Left ventricle myocardium inferior (tissue), 1 donor: ENCODE measurements around the gene C1orf21. TPM values are rescaled to one million over a fixed set of nuclear protein-coding genes. Genes with fewer than 3 reads are reported as not detected.

Experiments used
- DNase-seq: peaks from one replicate; pipeline ENCODE4 v3.0.0-alpha.2; 2020
- H3K27ac ChIP-seq: fragments of 200-600 bp; replicated peaks from 2 replicates; pipeline ENCODE4 v1.8.0; 2021
- H3K27me3 ChIP-seq: fragments of 200-600 bp; 2 replicates; pipeline ENCODE4 v1.8.0; 2021; ENCODE audit warnings: low read depth
- H3K36me3 ChIP-seq: fragments of 200-600 bp; 2 replicates; pipeline ENCODE4 v1.8.0; 2021
- H3K4me1 ChIP-seq: fragments of 200-600 bp; 2 replicates; pipeline ENCODE4 v1.8.0; 2021
- H3K4me3 ChIP-seq: fragments of 200-600 bp; 2 replicates; pipeline ENCODE4 v1.8.0; 2021; ENCODE audit warnings: mild to moderate bottlenecking, moderate library complexity
- H3K9me3 ChIP-seq: fragments of 200-600 bp; replicated peaks from 2 replicates; pipeline ENCODE4 v1.8.0; 2021
- intact Hi-C: fragments of 100-400 bp; cut with micrococcal nuclease; formaldehyde crosslinking; loops from one replicate; pipeline ENCODE4 v1.11.0; 2022
- total RNA-seq: library from RNA; stranded (reverse); fragmentation: NEBNext Ultra II Directional; extraction: Animal tissue kit (Norgen Biotek cat#: 25700); gene quantifications from one replicate; pipeline ENCODE4 v1.2.1, GENCODE V29; 2021
- TF ChIP-seq, protein P1 (sequence below): fragments of 200-600 bp; IDR thresholded peaks from 2 replicates; pipeline ENCODE4 v1.8.0; 2021; ENCODE audit warnings: antibody characterized with exemption, mild to moderate bottlenecking, borderline replicate concordance
- donor health status: DM: no; HTN: yes; CAD: no; lungs with severe emphysema.

C1orf21 gene
- total RNA-seq, 1 donor from 2014 or later = 79.9 TPM

DNA sequence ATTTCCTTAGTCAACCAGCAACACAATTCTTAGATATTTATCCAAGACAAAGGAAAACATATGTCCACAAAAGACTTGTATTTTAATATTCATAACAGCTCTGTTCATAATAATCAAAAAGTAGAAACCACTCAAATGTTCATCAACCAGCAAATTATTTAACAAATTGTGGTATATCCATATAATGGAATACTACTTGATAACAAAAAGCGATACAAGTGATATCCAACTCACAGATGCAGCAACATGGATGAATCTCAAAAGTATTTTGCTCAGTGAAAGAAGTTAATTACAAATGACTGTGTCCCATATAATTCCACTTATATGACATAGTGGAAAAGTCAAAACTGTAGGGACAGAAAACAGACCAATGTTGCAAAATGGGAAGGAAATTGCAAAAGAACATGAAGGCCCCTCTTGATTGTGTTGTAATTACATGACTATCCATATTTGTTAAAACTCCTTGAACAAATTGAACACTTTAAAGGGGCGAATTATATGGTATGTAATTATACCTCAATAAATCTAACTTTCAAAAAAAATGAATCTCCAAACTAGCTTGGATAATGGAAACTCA lies 250.9 kb downstream of the C1orf21 start:
- intact Hi-C loops = no loop called here
- Histone ChIP-seq H3K4me1 (peaks cover 29% of the 10 kb centered on the region), H3K9me3 (no peaks in the 10 kb centered on the region), H3K4me3 (no peak overlapping the region), H3K27ac (no peak overlapping the region), H3K27me3 (no peaks in the 10 kb centered on the region), H3K36me3 (no peaks in the 10 kb centered on the region)
- DNase-seq = no peak
- TF ChIP-seq, protein P1, sequence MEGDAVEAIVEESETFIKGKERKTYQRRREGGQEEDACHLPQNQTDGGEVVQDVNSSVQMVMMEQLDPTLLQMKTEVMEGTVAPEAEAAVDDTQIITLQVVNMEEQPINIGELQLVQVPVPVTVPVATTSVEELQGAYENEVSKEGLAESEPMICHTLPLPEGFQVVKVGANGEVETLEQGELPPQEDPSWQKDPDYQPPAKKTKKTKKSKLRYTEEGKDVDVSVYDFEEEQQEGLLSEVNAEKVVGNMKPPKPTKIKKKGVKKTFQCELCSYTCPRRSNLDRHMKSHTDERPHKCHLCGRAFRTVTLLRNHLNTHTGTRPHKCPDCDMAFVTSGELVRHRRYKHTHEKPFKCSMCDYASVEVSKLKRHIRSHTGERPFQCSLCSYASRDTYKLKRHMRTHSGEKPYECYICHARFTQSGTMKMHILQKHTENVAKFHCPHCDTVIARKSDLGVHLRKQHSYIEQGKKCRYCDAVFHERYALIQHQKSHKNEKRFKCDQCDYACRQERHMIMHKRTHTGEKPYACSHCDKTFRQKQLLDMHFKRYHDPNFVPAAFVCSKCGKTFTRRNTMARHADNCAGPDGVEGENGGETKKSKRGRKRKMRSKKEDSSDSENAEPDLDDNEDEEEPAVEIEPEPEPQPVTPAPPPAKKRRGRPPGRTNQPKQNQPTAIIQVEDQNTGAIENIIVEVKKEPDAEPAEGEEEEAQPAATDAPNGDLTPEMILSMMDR = no peak

DNA sequence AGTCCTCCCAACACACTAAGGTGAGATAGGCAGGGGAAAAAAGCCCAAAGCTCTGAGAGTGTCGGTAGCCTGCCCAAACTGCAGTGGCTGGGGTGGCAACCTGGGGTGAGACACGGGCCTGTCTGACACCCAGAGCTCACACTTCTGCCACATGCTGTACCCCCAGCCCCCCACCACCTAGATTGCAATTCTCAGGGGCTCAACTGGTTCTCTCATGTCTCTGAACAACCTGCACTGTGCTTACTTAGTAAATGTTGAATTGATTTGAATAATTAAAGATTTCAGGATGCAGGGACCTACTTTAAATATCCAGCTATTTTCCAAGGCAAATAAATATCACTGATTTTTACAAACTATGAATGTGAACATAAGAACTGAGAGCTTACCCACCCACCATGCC lies 252.4 kb downstream of the C1orf21 start:
- no peak overlapping the region for H3K4me3 ChIP-seq
- no peaks in the 10 kb centered on the region for H3K36me3 ChIP-seq
- DNase-seq = no peak
- TF ChIP-seq, protein P1 = no peak
- H3K4me1 ChIP-seq = peaks cover 15% of the 10 kb centered on the region
- no peaks in the 10 kb centered on the region for H3K27me3 ChIP-seq
- no peak overlapping the region for H3K27ac ChIP-seq
- no peaks in the 10 kb centered on the region for H3K9me3 ChIP-seq
- intact Hi-C loops = no loop called here

DNA sequence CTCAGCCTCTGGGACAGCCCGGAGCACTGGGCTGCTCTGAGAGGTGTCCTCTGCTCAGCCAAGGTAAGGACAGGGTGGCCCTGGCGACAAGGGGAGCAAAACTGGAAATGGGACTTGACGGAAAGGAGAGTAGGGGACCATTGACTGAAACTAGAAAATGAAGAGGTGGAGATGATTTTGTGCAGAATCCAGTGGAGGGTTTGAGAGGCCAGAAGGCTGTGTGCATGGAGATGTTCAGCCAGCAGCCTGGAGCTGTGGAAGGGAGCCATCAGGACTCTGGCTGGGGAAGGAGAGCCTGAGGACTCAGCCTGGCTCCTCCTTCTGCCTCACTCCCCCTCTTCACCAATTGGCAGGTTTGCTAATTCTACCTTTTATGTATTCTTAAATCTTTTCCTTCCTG lies 253.7 kb downstream of the C1orf21 start:
- TF ChIP-seq, protein P1 = no peak
- no peak overlapping the region for H3K27ac ChIP-seq

DNA sequence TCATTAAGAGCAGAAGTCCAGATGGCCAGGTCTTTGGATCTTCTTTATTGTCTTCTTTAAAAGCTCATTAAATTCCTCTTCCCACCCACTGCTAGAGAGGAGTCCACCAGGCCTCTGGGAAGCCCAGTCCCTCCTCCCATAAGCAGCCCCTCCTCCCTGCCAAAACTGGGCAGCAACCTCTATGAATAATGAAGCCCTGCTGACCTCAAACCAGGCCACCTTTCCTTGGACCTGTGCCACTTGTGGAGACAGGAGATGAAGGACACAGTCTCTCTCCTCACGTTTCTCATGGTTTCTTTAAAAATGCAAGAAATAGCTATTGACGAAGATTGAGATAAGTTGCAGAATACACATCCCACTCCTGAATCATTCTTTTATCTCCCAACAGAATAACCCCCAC lies 255.1 kb downstream of the C1orf21 start:
- DNase-seq = no peak
- Histone ChIP-seq H3K27ac (no peak overlapping the region), H3K9me3 (no peaks in the 10 kb centered on the region), H3K27me3 (no peaks in the 10 kb centered on the region), H3K4me3 (no peak overlapping the region), H3K4me1 (peaks cover 6% of the 10 kb centered on the region), H3K36me3 (no peaks in the 10 kb centered on the region)
- intact Hi-C loops = no loop called here
- TF ChIP-seq, protein P1 = no peak

More for the DNA sequence above, 253.7 kb downstream of the C1orf21 start:
- Histone ChIP-seq H3K9me3 (no peaks in the 10 kb centered on the region), H3K36me3 (no peaks in the 10 kb centered on the region), H3K4me3 (no peak overlapping the region), H3K27me3 (no peaks in the 10 kb centered on the region), H3K4me1 (peaks cover 9% of the 10 kb centered on the region)
- no peak for DNase-seq
- intact Hi-C loops = no loop called here

DNA sequence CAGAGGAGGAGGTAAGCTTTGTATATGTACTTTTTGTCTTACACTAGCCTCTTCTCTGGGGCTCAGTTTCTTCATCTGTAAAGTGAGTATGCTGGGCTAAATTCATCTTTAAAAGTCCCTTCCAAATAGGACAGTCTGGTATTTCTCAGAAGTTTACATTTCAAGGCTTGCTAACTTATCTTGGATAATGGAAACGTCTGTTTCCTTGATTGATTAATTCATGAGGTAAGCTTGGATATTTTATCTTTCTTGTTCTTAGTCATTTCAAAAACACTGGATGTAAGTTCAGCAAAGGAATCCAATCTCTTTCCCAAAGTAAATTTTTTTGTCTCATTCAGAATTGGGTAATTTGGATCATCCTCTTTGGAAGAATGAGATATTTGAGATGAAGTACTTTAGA lies 256.8 kb downstream of the C1orf21 start:
- Histone ChIP-seq H3K4me1 (peaks cover 19% of the 10 kb centered on the region), H3K36me3 (no peaks in the 10 kb centered on the region), H3K4me3 (no peak overlapping the region), H3K9me3 (no peaks in the 10 kb centered on the region), H3K27me3 (no peaks in the 10 kb centered on the region), H3K27ac (no peak overlapping the region)
- no peak for DNase-seq
- TF ChIP-seq, protein P1 = no peak
- intact Hi-C loops = no loop called here
